Activated T-cell treated with anti-CD3 and anti-CD28 coated beads for 4 hours (primary cell): ENCODE data around the gene KRT7.
"Not testable (repeated sequence)": the region's sequence is repeated elsewhere in the genome, so short reads cannot be mapped to it uniquely, and the experiment has no call there.

Source experiments
- DNase-seq: peaks from one replicate; pipeline ENCODE4 v3.0.0-alpha.2; 2020

The KRT7 gene

GRCh38 chr12:52280796-52281560 is 47.9 kb downstream of the KRT7 start:
- no peak for DNase-seq

GRCh38 chr12:52284562-52285171 is 51.6 kb downstream of the KRT7 start:
- no peak for DNase-seq

- DNase-seq, result no peak
Measured at GRCh38 chr12:52285172-52285745, 52.2 kb downstream of the KRT7 start.

GRCh38 chr12:52285851-52286530 is 52.9 kb downstream of the KRT7 start:
- DNase-seq, result no peak

GRCh38 chr12:52286857-52287785 is 54.1 kb downstream of the KRT7 start:
- not testable (repeated sequence) for DNase-seq

- not testable (repeated sequence) for DNase-seq
Measured at GRCh38 chr12:52287816-52288805, 55.1 kb downstream of the KRT7 start.

- not testable (repeated sequence) for DNase-seq
Measured at GRCh38 chr12:52290483-52291134, 57.6 kb downstream of the KRT7 start.

GRCh38 chr12:52291267-52291935 is 58.4 kb downstream of the KRT7 start, which contains the start of gene KRT81:
TSS of gene KRT81 (minus strand) at chr12:52291534. CDS start at chr12:52291465, 69 bp downstream.
- DNase-seq, result no peak

- DNase-seq, result no peak
Measured at GRCh38 chr12:52293926-52294325, 60.9 kb downstream of the KRT7 start.

- DNase-seq, result no peak
Measured at GRCh38 chr12:52294803-52295202, 61.8 kb downstream of the KRT7 start.

GRCh38 chr12:52295663-52296062 is 62.6 kb downstream of the KRT7 start:
- DNase-seq, result no peak

GRCh38 chr12:52296572-52297215 is 63.7 kb downstream of the KRT7 start:
- no peak for DNase-seq
